Raji (cell line): ENCODE measurements around the gene SCAF8.

Source experiments
- POLR2A ChIP-seq: IDR thresholded peaks from 2 replicates; pipeline ENCODE4 v1.6.1; 2011; ENCODE audit warnings: low read depth, low read length, control low read depth; ENCODE audit not compliant: insufficient read depth

SCAF8 gene

GRCh38 chr6:154841109-154841508 is 107.9 kb downstream of the SCAF8 start:
- TF ChIP-seq POLR2A = no peak

DNA sequence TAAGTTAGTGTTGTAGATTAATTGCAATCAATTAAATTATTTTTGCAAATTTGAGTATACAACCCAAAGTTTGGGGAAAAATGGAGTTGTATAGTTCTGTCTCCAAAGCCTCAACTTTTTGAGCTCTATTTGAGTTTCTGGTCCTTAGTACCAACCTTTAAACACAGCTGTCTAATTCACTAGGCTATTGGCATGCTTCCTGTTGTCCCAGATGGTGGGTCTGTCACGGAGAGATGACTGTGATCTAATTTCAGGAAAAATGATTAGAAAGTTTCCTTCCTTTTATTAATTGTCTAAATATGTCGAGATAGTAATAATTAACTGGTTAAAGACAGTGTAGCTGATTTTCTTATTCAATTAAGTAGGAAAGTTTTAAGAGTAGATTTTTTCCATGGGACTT is 109.6 kb downstream of the SCAF8 start:
- no peak for TF ChIP-seq POLR2A

GRCh38 chr6:154847318-154847717 is 114.1 kb downstream of the SCAF8 start:
- no peak for TF ChIP-seq POLR2A

GRCh38 chr6:154848580-154848979 is 115.4 kb downstream of the SCAF8 start:
- TF ChIP-seq POLR2A = no peak

- TF ChIP-seq POLR2A = no peak
Observed at GRCh38 chr6:154849475-154849874, 116.3 kb downstream of the SCAF8 start.

GRCh38 chr6:154852687-154853086 is 119.5 kb downstream of the SCAF8 start:
- no peak for TF ChIP-seq POLR2A

GRCh38 chr6:154857529-154857928 is 124.3 kb downstream of the SCAF8 start:
- TF ChIP-seq POLR2A = no peak

DNA sequence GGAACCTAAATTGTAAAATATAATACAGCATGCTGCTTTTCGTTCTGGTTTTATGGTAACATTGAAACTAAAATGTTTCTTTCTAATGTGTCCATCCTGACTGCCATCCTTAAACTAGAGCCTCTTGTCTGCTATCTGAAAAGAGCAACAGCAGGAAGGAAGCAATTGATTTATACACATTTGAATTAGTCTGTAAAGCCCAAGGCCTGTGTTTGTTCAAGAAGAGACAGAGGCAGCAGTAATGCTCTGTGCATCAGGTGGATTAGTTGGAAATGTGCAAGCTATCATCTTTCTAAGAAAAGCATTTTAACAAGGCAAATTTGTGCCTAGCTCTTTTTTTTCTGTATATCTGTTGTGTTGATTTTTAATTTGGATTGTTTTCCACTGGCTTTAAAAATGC is 128.6 kb downstream of the SCAF8 start:
- TF ChIP-seq POLR2A = no peak

DNA sequence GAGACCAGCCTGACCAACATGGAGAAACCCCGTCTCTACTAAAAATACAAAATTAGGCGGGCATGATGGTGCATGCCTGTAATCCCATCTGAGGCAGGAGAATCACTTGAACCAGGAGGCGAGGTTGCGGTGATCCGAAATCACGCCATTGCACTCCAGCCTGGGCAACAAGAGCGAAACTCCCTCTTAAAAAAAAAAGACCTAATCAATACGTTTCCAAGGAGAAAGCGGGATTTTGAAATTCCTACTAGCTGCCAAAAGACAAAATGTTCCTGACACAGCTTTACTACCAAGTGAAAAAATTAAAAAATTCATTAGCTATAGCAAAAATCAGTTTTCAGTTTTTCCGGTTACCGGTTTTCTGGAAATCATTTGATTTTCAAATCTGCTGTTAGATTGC is 129.3 kb downstream of the SCAF8 start:
- TF ChIP-seq POLR2A = no peak

GRCh38 chr6:154864066-154864430 is 130.8 kb downstream of the SCAF8 start:
- no peak for TF ChIP-seq POLR2A

GRCh38 chr6:154865291-154865690 is 132.1 kb downstream of the SCAF8 start:
- no peak for TF ChIP-seq POLR2A

- TF ChIP-seq POLR2A = no peak
Observed at GRCh38 chr6:154868143-154868594, 135.0 kb downstream of the SCAF8 start.

GRCh38 chr6:154872542-154873114 is 139.4 kb downstream of the SCAF8 start:
- TF ChIP-seq POLR2A = no peak

- no peak for TF ChIP-seq POLR2A
Observed at GRCh38 chr6:154873546-154873945, 140.3 kb downstream of the SCAF8 start.

DNA sequence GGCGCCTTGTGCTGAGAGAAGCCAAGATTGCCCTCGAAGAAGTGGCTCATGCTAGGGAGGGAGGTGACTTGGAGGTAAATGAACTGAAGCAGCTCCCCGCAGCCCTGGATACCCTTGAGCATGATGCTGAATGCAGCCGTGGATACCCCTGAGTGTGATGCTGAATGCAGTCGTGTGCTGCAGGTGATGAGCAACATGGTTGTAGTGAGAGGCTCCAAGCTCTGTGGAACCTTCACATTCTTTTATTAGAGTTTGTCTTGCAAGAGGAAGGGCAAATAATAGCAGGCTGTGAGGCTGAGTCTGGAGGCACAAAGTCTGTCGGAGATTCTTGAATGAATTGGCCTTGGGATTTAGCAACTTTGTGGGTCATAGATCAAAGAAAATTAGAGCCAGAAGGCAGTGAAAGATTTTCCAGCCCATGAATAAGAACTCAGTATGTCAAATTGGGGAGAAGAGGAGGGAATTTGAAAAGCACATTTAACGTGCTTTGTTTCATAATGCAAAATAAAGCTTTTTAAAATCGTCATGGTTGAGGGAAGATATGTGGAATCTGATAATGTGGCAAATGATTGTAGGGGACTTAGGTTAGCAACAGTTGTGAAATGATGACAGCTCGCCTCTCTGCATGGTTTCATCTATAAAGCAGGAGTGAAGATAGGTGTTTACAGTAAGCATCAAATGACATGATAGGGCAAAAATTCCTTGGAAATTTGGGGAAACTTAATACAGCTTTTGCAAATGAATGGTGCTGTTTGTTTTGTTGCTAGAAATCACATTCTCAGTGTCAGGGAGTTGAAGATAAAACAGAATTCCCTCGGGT is 141.8 kb downstream of the SCAF8 start:
- TF ChIP-seq POLR2A = no peak

DNA sequence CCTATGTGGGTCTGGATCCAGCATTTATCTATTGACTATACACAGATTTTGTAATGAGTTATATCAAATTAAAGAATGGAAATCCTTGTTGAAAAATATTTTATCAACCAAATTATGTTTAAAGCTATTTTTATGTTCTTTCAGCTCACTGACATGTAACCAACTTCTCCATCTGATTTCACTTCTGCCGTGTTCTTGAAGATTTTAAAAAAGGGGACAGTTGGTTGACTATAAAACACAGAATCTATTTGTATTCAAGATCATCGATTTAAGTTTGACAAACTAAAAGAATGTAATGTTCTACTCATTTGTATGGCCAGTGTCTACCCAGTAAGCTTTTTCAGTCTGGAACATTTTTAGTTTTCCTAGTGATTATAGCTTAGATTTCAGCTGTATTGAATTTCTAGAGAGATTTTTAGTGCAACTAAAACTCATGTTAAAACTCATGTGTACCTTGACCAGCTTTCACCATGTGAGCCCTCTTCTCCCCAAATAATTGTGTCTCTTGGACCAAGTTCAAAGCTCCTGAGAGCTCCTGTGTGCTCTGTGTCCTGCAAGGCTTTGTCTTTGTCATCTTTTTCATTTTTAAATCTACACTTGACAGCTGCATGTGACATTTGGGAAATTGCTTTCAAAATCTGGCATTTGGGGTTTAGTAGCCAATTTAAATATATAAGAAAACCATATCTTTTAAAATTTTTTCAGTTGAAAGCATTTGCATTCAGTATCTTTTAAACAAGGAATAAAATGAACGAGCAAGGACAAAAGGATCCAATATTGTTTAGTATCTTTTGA is 143.5 kb downstream of the SCAF8 start:
- no peak for TF ChIP-seq POLR2A
